Measurements from ENCODE around the gene FANK1.

DNA sequence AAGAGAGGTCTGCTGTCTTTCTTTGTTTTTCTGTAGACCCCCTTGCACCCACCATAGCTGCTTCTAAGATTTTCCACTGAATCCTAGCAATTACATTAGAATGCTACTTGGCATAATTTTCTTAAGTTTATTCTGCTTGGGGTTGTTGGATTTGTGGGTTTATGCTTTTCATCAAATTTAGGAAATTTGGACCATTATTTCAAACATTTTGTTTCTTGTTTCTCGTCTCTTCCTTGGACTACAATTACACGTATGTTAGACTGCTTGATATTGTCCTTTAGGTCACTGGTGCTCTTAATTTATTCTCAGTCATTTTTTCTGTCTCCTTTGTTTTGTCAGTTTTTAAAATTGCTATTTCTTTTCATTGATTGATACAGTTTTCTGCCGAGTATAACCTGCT lies 65.8 kb downstream of the FANK1 start:
- TF ChIP-seq POLR2A (IDR thresholded peaks at IDR 0.05; ENCODE audit: low read depth, low read length) = no peak
- TF ChIP-seq POLR2AphosphoS5 (IDR thresholded peaks at IDR 0.05; ENCODE audit: low read depth, low read length) = no peak
- TF ChIP-seq TAF1 (IDR thresholded peaks at IDR 0.05; ENCODE audit: borderline replicate concordance, low read depth, low read length) = no peak
